A549 (cell line): ENCODE results near the gene FSTL4.

Experiments used
- RFX5 ChIP-seq: fragments of 450-650 bp; IDR thresholded peaks from 2 replicates; pipeline ENCODE4 v1.7.1; 2014; ENCODE audit warnings: antibody characterized with exemption, mild to moderate bottlenecking, moderate library complexity
- TF ChIP-seq, protein P1 (sequence below): fragments of >200 bp; sonication (Bioruptor Twin); formaldehyde crosslinking; IDR thresholded peaks from 3 replicates; pipeline ENCODE4 v1.5.1; 2016

GRCh38 chr5:133198511-133198910 lies 413.8 kb downstream of the FSTL4 start:
- TF ChIP-seq, protein P1, sequence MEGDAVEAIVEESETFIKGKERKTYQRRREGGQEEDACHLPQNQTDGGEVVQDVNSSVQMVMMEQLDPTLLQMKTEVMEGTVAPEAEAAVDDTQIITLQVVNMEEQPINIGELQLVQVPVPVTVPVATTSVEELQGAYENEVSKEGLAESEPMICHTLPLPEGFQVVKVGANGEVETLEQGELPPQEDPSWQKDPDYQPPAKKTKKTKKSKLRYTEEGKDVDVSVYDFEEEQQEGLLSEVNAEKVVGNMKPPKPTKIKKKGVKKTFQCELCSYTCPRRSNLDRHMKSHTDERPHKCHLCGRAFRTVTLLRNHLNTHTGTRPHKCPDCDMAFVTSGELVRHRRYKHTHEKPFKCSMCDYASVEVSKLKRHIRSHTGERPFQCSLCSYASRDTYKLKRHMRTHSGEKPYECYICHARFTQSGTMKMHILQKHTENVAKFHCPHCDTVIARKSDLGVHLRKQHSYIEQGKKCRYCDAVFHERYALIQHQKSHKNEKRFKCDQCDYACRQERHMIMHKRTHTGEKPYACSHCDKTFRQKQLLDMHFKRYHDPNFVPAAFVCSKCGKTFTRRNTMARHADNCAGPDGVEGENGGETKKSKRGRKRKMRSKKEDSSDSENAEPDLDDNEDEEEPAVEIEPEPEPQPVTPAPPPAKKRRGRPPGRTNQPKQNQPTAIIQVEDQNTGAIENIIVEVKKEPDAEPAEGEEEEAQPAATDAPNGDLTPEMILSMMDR: no peak
- no peak for TF ChIP-seq RFX5
